HepG2 (cell line): Measurements from ENCODE around the gene TAMM41. TPM values are rescaled to one million over a fixed set of nuclear protein-coding genes. Genes with fewer than 3 reads are reported as not detected.

Source experiments
- AGO2 ChIP-seq: fragments of 200-400 bp; formaldehyde crosslinking; optimal IDR thresholded peaks from 2 replicates; pipeline ENCODE3; 2017; ENCODE audit warnings: mild to moderate bottlenecking, low read depth, low read length, moderate library complexity
- ARID4A ChIP-seq: sonication (generic); formaldehyde crosslinking; IDR thresholded peaks from 2 replicates; pipeline ENCODE4 v1.5.0; 2020; ENCODE audit warnings: mild to moderate bottlenecking, missing genetic modification reagents, borderline replicate concordance
- DMAP1 ChIP-seq: IDR thresholded peaks from 2 replicates; pipeline ENCODE4 v1.6.1; 2016
- FIP1L1 ChIP-seq: fragments of 200-400 bp; formaldehyde crosslinking; IDR thresholded peaks from 2 replicates; pipeline ENCODE4 v1.6.1; 2018; ENCODE audit warnings: low read depth, mild to moderate bottlenecking, low read length, moderate library complexity, borderline replicate concordance; ENCODE audit not compliant: insufficient read depth
- FOXM1 ChIP-seq: sonication (generic); formaldehyde crosslinking; IDR thresholded peaks from 2 replicates; pipeline ENCODE4 v1.5.0; 2020; ENCODE audit warnings: missing genetic modification reagents
- GABPA ChIP-seq, 2 experiments: IDR thresholded peaks; 2 replicates each; pipeline ENCODE4 v1.6.1; 2011 to 2016; ENCODE audit warnings: low read depth in 2 of 2, low read length in 1 of 2, missing biosample characterization in 1 of 2, missing genetic modification characterization in 1 of 2
- HNRNPLL ChIP-seq: fragments of 200-400 bp; formaldehyde crosslinking; IDR thresholded peaks from 2 replicates; pipeline ENCODE4 v1.6.1; 2017; ENCODE audit warnings: mild to moderate bottlenecking, low read depth, low read length; ENCODE audit not compliant: poor library complexity, severe bottlenecking
- HOXA3 ChIP-seq: sonication (generic); formaldehyde crosslinking; IDR thresholded peaks from 2 replicates; pipeline ENCODE4 v1.5.0; 2020; ENCODE audit warnings: missing genetic modification reagents
- IKZF4 ChIP-seq: sonication (generic); formaldehyde crosslinking; IDR thresholded peaks from 2 replicates; pipeline ENCODE4 v1.5.1; 2020; ENCODE audit warnings: borderline replicate concordance, mild to moderate bottlenecking, low read depth, missing genetic modification reagents; ENCODE audit errors: not compliant biosample characterization
- PATZ1 ChIP-seq: sonication (generic); formaldehyde crosslinking; IDR thresholded peaks from 2 replicates; pipeline ENCODE4 v1.4.0; 2020; ENCODE audit warnings: missing genetic modification reagents
- REST ChIP-seq, 2 experiments: IDR thresholded peaks; 2 replicates each; pipeline ENCODE4 v1.6.1; 2011 to 2012; ENCODE audit warnings: low read length in 2 of 2, borderline replicate concordance in 1 of 2, low read depth in 1 of 2, mild to moderate bottlenecking in 1 of 2, moderate library complexity in 1 of 2
- SIX4 ChIP-seq: sonication (generic); formaldehyde crosslinking; IDR thresholded peaks from 2 replicates; pipeline ENCODE4 v1.4.0; 2020; ENCODE audit warnings: missing genetic modification reagents
- SP140L ChIP-seq: sonication (generic); formaldehyde crosslinking; IDR thresholded peaks from 2 replicates; pipeline ENCODE4 v1.4.0; 2020; ENCODE audit warnings: missing genetic modification reagents, borderline replicate concordance
- U2AF1 ChIP-seq: fragments of 200-400 bp; formaldehyde crosslinking; optimal IDR thresholded peaks from 2 replicates; pipeline ENCODE3; 2017; ENCODE audit warnings: mild to moderate bottlenecking, low read depth, low read length
- ZFYVE20 ChIP-seq: sonication (generic); formaldehyde crosslinking; IDR thresholded peaks from 2 replicates; pipeline ENCODE4 v1.8.0; 2023; ENCODE audit warnings: low read depth, mild to moderate bottlenecking, moderate library complexity, missing genetic modification reagents, borderline replicate concordance
- ZNF101 ChIP-seq: sonication (generic); formaldehyde crosslinking; IDR thresholded peaks from 2 replicates; pipeline ENCODE4 v1.4.0; 2020; ENCODE audit warnings: mild to moderate bottlenecking, low read depth, missing genetic modification reagents, borderline replicate concordance
- ZNF343 ChIP-seq: sonication (generic); formaldehyde crosslinking; IDR thresholded peaks from 2 replicates; pipeline ENCODE4 v1.4.0; 2020; ENCODE audit warnings: mild to moderate bottlenecking, missing genetic modification reagents
- ZNF746 ChIP-seq: sonication (generic); formaldehyde crosslinking; IDR thresholded peaks from 2 replicates; pipeline ENCODE4 v1.8.0; 2022; ENCODE audit warnings: mild to moderate bottlenecking, missing genetic modification reagents
- polyA plus RNA-seq, 8 experiments: library from polyadenylated mRNA; depleted of rRNA in 3 of 8; stranded (reverse) in 7 of 8; unstranded in 1 of 8; fragments of >200 nt; fragmentation: Illumina TruSeq in 4 of 8; extraction: Trizol in 4 of 8; gene quantifications; 2 replicates each; pipeline versions ENCODE4 v1.2.1 to v1.2.3, GENCODE V29; 2011 to 2016; ENCODE audit warnings: low read depth in 4 of 8, missing spikeins in 1 of 8, mixed read lengths in 1 of 8; ENCODE audit not compliant: insufficient read depth in 1 of 8
- total RNA-seq, 5 experiments: library from RNA; depleted of rRNA; stranded (reverse); fragments of >200 nt; fragmentation: Illumina TruSeq; extraction: Trizol; gene quantifications; 2 replicates each; pipeline ENCODE4 v1.2.3, GENCODE V29; 2016; ENCODE audit warnings: low read depth in 1 of 5

Gene TAMM41
- total and polyA plus RNA-seq, 2 of the 13 experiments (the other 11 are each of a cell fraction or from before 2014, with no cell fraction given) = 9.9 to 12.2 TPM

GRCh38 chr3:11770477-11771391 is 76.0 kb downstream of the TAMM41 start (continued):
- no peak for TF ChIP-seq ZNF746 (CRISPR knock-in tag)
- TF ChIP-seq DMAP1 (CRISPR knock-in tag) = 0 out of 2 replicates have a peak, but pooled peaks have one; percentile 30
- TF ChIP-seq ARID4A (CRISPR knock-in tag) = peak; percentile 17; the same call in 1 of the 2 replicates
- TF ChIP-seq FOXM1 (CRISPR knock-in tag) = no peak
- no peak for TF ChIP-seq ZNF101 (CRISPR knock-in tag)
- no peak for TF ChIP-seq FIP1L1
- no peak for TF ChIP-seq AGO2
- TF ChIP-seq PATZ1 (CRISPR knock-in tag) = no peak
- TF ChIP-seq ZFYVE20 (CRISPR knock-in tag) = no peak
- no peak for TF ChIP-seq U2AF1
- no peak for TF ChIP-seq HOXA3 (CRISPR knock-in tag)
- TF ChIP-seq REST (IDR thresholded peaks at IDR 0.05; ENCODE audit: borderline replicate concordance in 1 of 2, low read depth in 1 of 2, low read length in 2 of 2) = no peak
- no peak for TF ChIP-seq IKZF4
- no peak for TF ChIP-seq ZNF343 (CRISPR knock-in tag)
- TF ChIP-seq SIX4 (CRISPR knock-in tag) = no peak
- TF ChIP-seq SP140L (CRISPR knock-in tag) = no peak
- TF ChIP-seq HNRNPLL = no peak
- no peak for TF ChIP-seq GABPA (IDR thresholded peaks at IDR 0.05; ENCODE audit: low read depth, low read length)
- no peak for TF ChIP-seq GABPA (CRISPR knock-in tag; IDR thresholded peaks at IDR 0.05; ENCODE audit: low read depth)
